Measurements from ENCODE around the gene SYNE1. TPM values are rescaled to one million over a fixed set of nuclear protein-coding genes. Genes with fewer than 3 reads are reported as not detected.

Gene SYNE1
- total and polyA plus RNA-seq, 2 of the 8 experiments (the other 6 are each of a cell fraction or from before 2014, with no cell fraction given), result 2.8 to 5.5 TPM

DNA sequence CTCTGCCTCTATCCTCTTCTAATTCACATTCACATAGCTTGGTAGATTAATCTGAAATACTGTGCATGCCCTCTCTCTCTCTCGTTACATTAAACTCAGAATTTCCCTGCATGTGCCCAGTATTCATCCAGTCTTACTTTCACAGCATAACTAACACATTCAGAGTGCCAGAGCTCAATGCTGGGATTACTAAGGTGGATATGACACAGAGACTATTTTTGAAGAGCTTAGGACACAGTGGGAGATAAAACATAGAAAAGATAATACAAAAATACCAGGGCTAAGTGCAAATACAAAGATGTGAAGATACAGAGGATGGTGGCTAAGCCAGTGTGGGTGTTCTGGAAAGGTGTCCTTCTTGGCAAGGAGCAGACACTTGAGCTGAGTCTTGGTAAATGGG is 6.3 kb downstream of the SYNE1 start:
- CTCF ChIA-PET (ENCODE audit: partially characterized antibody), result interaction anchor here (0.8 to 3.9 kb wide), 7 partner anchors 8 to 78 kb away, joined by 3 to 28 read pairs (median 5); no protein-coding TSS in a partner anchor
- no peak overlapping the region for H4K8ac ChIP-seq (ENCODE audit: extremely low read depth, insufficient read depth, low read length)
- FAIRE-seq, result no peak
- TF ChIP-seq ASH2L (IDR thresholded peaks at IDR 0.05; ENCODE audit: low read length), result no peak
- TF ChIP-seq NRF1 (IDR thresholded peaks at IDR 0.05; ENCODE audit: low read depth, low read length), result no peak
- TF ChIP-seq HDAC2 (IDR thresholded peaks at IDR 0.05; ENCODE audit: borderline replicate concordance in 1 of 2, low read depth in 2 of 2, low read length in 2 of 2), result no peak
- TF ChIP-seq TEAD4 (IDR thresholded peaks at IDR 0.05; ENCODE audit: low read depth, low read length), result no peak
- no peak for TF ChIP-seq CEBPB (IDR thresholded peaks at IDR 0.05; ENCODE audit: low read depth, low read length)
- TF ChIP-seq CREB1 (IDR thresholded peaks at IDR 0.05), result no peak
- TF ChIP-seq, protein P1, sequence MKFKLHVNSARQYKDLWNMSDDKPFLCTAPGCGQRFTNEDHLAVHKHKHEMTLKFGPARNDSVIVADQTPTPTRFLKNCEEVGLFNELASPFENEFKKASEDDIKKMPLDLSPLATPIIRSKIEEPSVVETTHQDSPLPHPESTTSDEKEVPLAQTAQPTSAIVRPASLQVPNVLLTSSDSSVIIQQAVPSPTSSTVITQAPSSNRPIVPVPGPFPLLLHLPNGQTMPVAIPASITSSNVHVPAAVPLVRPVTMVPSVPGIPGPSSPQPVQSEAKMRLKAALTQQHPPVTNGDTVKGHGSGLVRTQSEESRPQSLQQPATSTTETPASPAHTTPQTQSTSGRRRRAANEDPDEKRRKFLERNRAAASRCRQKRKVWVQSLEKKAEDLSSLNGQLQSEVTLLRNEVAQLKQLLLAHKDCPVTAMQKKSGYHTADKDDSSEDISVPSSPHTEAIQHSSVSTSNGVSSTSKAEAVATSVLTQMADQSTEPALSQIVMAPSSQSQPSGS (IDR thresholded peaks at IDR 0.05; ENCODE audit: low read length), result no peak
- no peak for TF ChIP-seq BRCA1 (IDR thresholded peaks at IDR 0.05; ENCODE audit: low read depth, low read length)
- no peak for TF ChIP-seq SIX5 (IDR thresholded peaks at IDR 0.05; ENCODE audit: low read depth, low read length)
- no peak for TF ChIP-seq CBX5 (IDR thresholded peaks at IDR 0.05; ENCODE audit: low read depth, low read length)

More for the DNA sequence above, 6.3 kb downstream of the SYNE1 start:
- Histone ChIP-seq H2BK15ac (ENCODE audit: low read length) (no peak overlapping the region), H3K9ac (replicated peaks in 1 of 4; ENCODE audit: extremely low read depth in 1 of 4, low read depth in 3 of 4, low read length in 3 of 4) (no peak overlapping the region), H3K79me1 (ENCODE audit: low read depth, low read length) (no peaks in the 10 kb centered on the region), H3K4me2 (ENCODE audit: insufficient read depth in 1 of 2, low read depth in 2 of 2, low read length in 2 of 2) (no peak overlapping the region), H3K4ac (replicated peaks; ENCODE audit: insufficient read length, low read depth, low read length) (no peak overlapping the region), H3K23ac (ENCODE audit: insufficient read length) (no peak overlapping the region), H3K27me3 (replicated peaks in 1 of 4; ENCODE audit: control insufficient read depth in 3 of 4, extremely low read depth in 1 of 4, insufficient read depth in 3 of 4, low read length in 3 of 4) (peaks cover 1 to 8% (median 5%) of the 10 kb centered on the region in 4 experiments), H3K36me3 (ENCODE audit: control insufficient read depth in 2 of 4, insufficient read depth in 4 of 4, low read length in 3 of 4) (no peaks in the 10 kb centered on the region), H4K5ac (ENCODE audit: insufficient read length, low read depth, low read length) (no peak overlapping the region), H2BK12ac (ENCODE audit: low read depth, low read length) (no peak overlapping the region; the same call in 1 of the 2 replicates), H4K91ac (replicated peaks; ENCODE audit: insufficient read length, low read length) (no peak overlapping the region), H3K23me2 (ENCODE audit: low read depth, low read length) (peaks cover 1% of the 10 kb centered on the region; the same call in 1 of the 2 replicates), H3K4me1 (replicated peaks in 1 of 4; ENCODE audit: control insufficient read depth in 3 of 4, insufficient read depth in 4 of 4, low read length in 3 of 4) (peaks cover 0 to 2% (median 0%) of the 10 kb centered on the region in 4 experiments; a peak in 2 of 7 replicates), H3K56ac (replicated peaks; ENCODE audit: insufficient read length, low read depth, low read length) (no peak overlapping the region), H3K4me3 (ENCODE audit: extremely low read depth in 1 of 4, insufficient read depth in 2 of 4, low read depth in 3 of 4, low read length in 4 of 4) (no peak overlapping the region), H2BK120ac (replicated peaks; ENCODE audit: low read depth, low read length) (no peak overlapping the region), H3K79me2 (ENCODE audit: control insufficient read depth in 1 of 2, insufficient read depth in 2 of 2, low read length in 2 of 2) (no peaks in the 10 kb centered on the region), H3K14ac (ENCODE audit: insufficient read length) (no peak overlapping the region), H2AFZ (ENCODE audit: low read length) (no peak overlapping the region), H3K27ac (ENCODE audit: low read depth, low read length) (no peak overlapping the region), H3K9me3 (ENCODE audit: insufficient read depth in 2 of 2, low read depth in 1 of 2, low read length in 1 of 2) (no peaks in the 10 kb centered on the region), H4K20me1 (replicated peaks in 1 of 2; ENCODE audit: control insufficient read depth in 1 of 2, insufficient read depth in 2 of 2, low read length in 2 of 2) (no peaks in the 10 kb centered on the region), H2AK5ac (ENCODE audit: low read depth, low read length) (no peak overlapping the region; the same call in 1 of the 2 replicates), H3K18ac (ENCODE audit: extremely low read depth, low read length) (no peak overlapping the region), H2BK20ac (ENCODE audit: low read length) (no peak overlapping the region), H2BK5ac (ENCODE audit: low read depth, low read length) (no peak overlapping the region)
- DNase-seq (ENCODE audit: low read depth in 1 of 2, low spot score in 2 of 2), result no peak
- POLR2A ChIA-PET (ENCODE audit: partially characterized antibody), result no interaction called here
- WGBS, 2 experiments (ENCODE audit: extremely low coverage in 1 of 2, insufficient coverage in 1 of 2, insufficient read length in 1 of 2, insufficient replicate concordance in 2 of 2, low coverage in 1 of 2, low lambda C conversion rate in 2 of 2, missing lambda C conversion rate in 1 of 2), result 82% methylated on average over 1 of the region's 1 CpG; no CpG with 5 or more reads in 1 of the 2 experiments

Measured in H1 (cell line).